ENCODE results near the gene FUCA1. TPM values are rescaled to one million over a fixed set of nuclear protein-coding genes. Genes with fewer than 3 reads are reported as not detected.
"Not testable (repeated sequence)": the region's sequence is repeated elsewhere in the genome, so short reads cannot be mapped to it uniquely, and the experiment has no call there.

The FUCA1 gene
- total and polyA plus RNA-seq, 2 of the 4 experiments (the other 2 are of a cell fraction), result 2.9 to 3.5 TPM

- peaks cover 17 to 25% of the 10 kb centered on the region in 2 experiments for H3K79me1 ChIP-seq (ENCODE audit: low read depth in 1 of 2, low read length in 2 of 2)
- H4K5ac ChIP-seq (ENCODE audit: low read depth, low read length); H3K27me3 ChIP-seq (ENCODE audit: control insufficient read depth, insufficient read depth, low read length); H2BK5ac ChIP-seq (ENCODE audit: low read depth, low read length, poor library complexity, severe bottlenecking); H4K8ac ChIP-seq (ENCODE audit: low read depth in 2 of 2, low read length in 2 of 2); DNase-seq; H3K4me2 ChIP-seq (ENCODE audit: low read depth, low read length); H2BK20ac ChIP-seq (ENCODE audit: low read depth, low read length); H3K4me1 ChIP-seq (ENCODE audit: control insufficient read depth, insufficient read depth, low read length); H3K18ac ChIP-seq (ENCODE audit: low read depth, low read length); H3K56ac ChIP-seq (ENCODE audit: extremely low read depth, insufficient read depth, low read length); intact Hi-C loops (cut with micrococcal nuclease); H4K20me1 ChIP-seq (ENCODE audit: insufficient read depth, low read length); H2BK120ac ChIP-seq (ENCODE audit: low read depth, low read length); H3K14ac ChIP-seq (replicated peaks; ENCODE audit: low read depth, low read length); in situ Hi-C loops (cut with MboI; ENCODE audit: low sequenced_read_pairs); H3K23ac ChIP-seq (ENCODE audit: low read depth, low read length); H2BK15ac ChIP-seq (ENCODE audit: low read depth, low read length); H4K91ac ChIP-seq (ENCODE audit: insufficient read depth, low read depth, low read length); H3K9me3 ChIP-seq (ENCODE audit: control insufficient read depth, insufficient read depth, low read length); H3K4me3 ChIP-seq (ENCODE audit: insufficient read depth, low read depth, low read length); H3K4ac ChIP-seq (ENCODE audit: low read depth, low read length); dilution Hi-C loops (cut with HindIII; ENCODE audit: low sequenced_read_pairs, unreplicated experiment); H3K27ac ChIP-seq (ENCODE audit: insufficient read depth, low read length); H3K9ac ChIP-seq (ENCODE audit: low read depth, low read length); BruUV-seq (replicated peaks); H2AFZ ChIP-seq (replicated peaks; ENCODE audit: low read length, poor library complexity); H2AK5ac ChIP-seq (ENCODE audit: low read depth, low read length); ATAC-seq (ENCODE audit: low read depth); H2AK9ac ChIP-seq (replicated peaks; ENCODE audit: low read depth, low read length, poor library complexity): not testable (repeated sequence)
- no CpG with 5 or more reads among the region's 7 CpGs for WGBS, 2 experiments (ENCODE audit: extremely low coverage in 2 of 2, insufficient read length in 1 of 2)
- H3K36me3 ChIP-seq (ENCODE audit: control insufficient read depth, insufficient read depth, low read length), result peaks cover 23% of the 10 kb centered on the region
- H3K9me1 ChIP-seq (ENCODE audit: insufficient read depth, low read length), result peaks cover 12% of the 10 kb centered on the region; the same call in 1 of the 2 replicates
- ChIA-PET POLR2A (ENCODE audit: unreplicated experiment) (interaction anchor here (0.6 kb wide), 1 partner anchor 22 kb away, joined by 3 read pairs; no protein-coding TSS in a partner anchor), CTCF (interaction anchor here (0.8 kb wide), 1 partner anchor 8 kb away, joined by 3 read pairs; no protein-coding TSS in a partner anchor)
Observed at GRCh38 chr1:23802809-23803342, 65.2 kb downstream of the FUCA1 start.
